ENCODE data around the gene RET.

RET gene

GRCh38 chr10:43141421-43141820 is 64.6 kb downstream of the RET start:
- no peak for TF ChIP-seq PBX3 (CRISPR knock-in tag; IDR thresholded peaks at IDR 0.05)
- TF ChIP-seq ZBTB48 (tag by site-specific recombination; IDR thresholded peaks at IDR 0.05), result no peak
- TF ChIP-seq ZNF239 (tag by site-specific recombination; IDR thresholded peaks at IDR 0.05), result no peak
- no peak for TF ChIP-seq ZNF660 (tag by site-specific recombination; IDR thresholded peaks at IDR 0.05)
- no peak for TF ChIP-seq ZNF2 (tag by site-specific recombination; IDR thresholded peaks at IDR 0.05)
- TF ChIP-seq ZNF785 (tag by site-specific recombination; IDR thresholded peaks at IDR 0.05), result no peak
- TF ChIP-seq GLI4 (tag by site-specific recombination; IDR thresholded peaks at IDR 0.05), result no peak
- TF ChIP-seq ZNF610 (tag by site-specific recombination; IDR thresholded peaks at IDR 0.05; ENCODE audit: borderline replicate concordance), result no peak
- TF ChIP-seq KLF17 (tag by site-specific recombination; IDR thresholded peaks at IDR 0.05), result no peak
- TF ChIP-seq ZNF549 (tag by site-specific recombination; IDR thresholded peaks at IDR 0.05), result no peak
- TF ChIP-seq ZNF114 (tag by site-specific recombination; IDR thresholded peaks at IDR 0.05), result no peak
- peaks cover 8% of the 10 kb centered on the region for H3K4me1 ChIP-seq (ENCODE audit: control insufficient read depth, insufficient read depth, low read length)
- no peak overlapping the region for H3K27ac ChIP-seq (ENCODE audit: extremely low read depth, low read depth, low read length)
- H3K36me3 ChIP-seq (ENCODE audit: control insufficient read depth in 2 of 2, insufficient read depth in 1 of 2, low read length in 2 of 2), result no peaks in the 10 kb centered on the region
- no peak overlapping the region for H3K4me3 ChIP-seq (ENCODE audit: low read depth, low read length)
- POLR2A ChIA-PET, result no interaction called here
- H3K9me3 ChIP-seq (ENCODE audit: control insufficient read depth, insufficient read depth, low read depth, low read length), result no peaks in the 10 kb centered on the region
- CTCF ChIA-PET, result interaction anchor here (0.6 to 1.2 kb wide), 2 partner anchors 9 to 348 kb away, joined by 3 read pairs; no protein-coding TSS in a partner anchor

- H3K4me1 ChIP-seq (ENCODE audit: control insufficient read depth, insufficient read depth, low read length), result peaks cover 3% of the 10 kb centered on the region; the same call in 1 of the 2 replicates
- H3K4me3 ChIP-seq (ENCODE audit: low read depth, low read length), result no peak overlapping the region
- no peak overlapping the region for H3K27ac ChIP-seq (ENCODE audit: extremely low read depth, low read depth, low read length)
- no peaks in the 10 kb centered on the region for H3K36me3 ChIP-seq (ENCODE audit: control insufficient read depth in 2 of 2, insufficient read depth in 1 of 2, low read length in 2 of 2)
- CTCF ChIA-PET, result no interaction called here
- POLR2A ChIA-PET, result no interaction called here
- no peaks in the 10 kb centered on the region for H3K9me3 ChIP-seq (ENCODE audit: control insufficient read depth, insufficient read depth, low read depth, low read length)
- TF ChIP-seq ZNF623 (tag by site-specific recombination; IDR thresholded peaks at IDR 0.05) (no peak), ZNF394 (tag by site-specific recombination; IDR thresholded peaks at IDR 0.05; ENCODE audit: borderline replicate concordance) (no peak), ZNF23 (tag by site-specific recombination; IDR thresholded peaks at IDR 0.05; ENCODE audit: borderline replicate concordance) (no peak), ZNF571 (tag by site-specific recombination; IDR thresholded peaks at IDR 0.05) (no peak), ZNF341 (tag by site-specific recombination; IDR thresholded peaks at IDR 0.05; ENCODE audit: low read depth) (no peak), ZNF555 (tag by site-specific recombination; conservative IDR thresholded peaks at IDR 0.05) (no peak), YY2 (tag by site-specific recombination; IDR thresholded peaks at IDR 0.05) (no peak), ZNF561 (tag by site-specific recombination; IDR thresholded peaks at IDR 0.05; ENCODE audit: borderline replicate concordance) (no peak), ZNF148 (tag by site-specific recombination; IDR thresholded peaks at IDR 0.05; ENCODE audit: borderline replicate concordance) (no peak), ZNF677 (tag by site-specific recombination; IDR thresholded peaks at IDR 0.05) (no peak), ZNF37A (tag by site-specific recombination; IDR thresholded peaks at IDR 0.05) (no peak)
- TF ChIP-seq, protein P1, sequence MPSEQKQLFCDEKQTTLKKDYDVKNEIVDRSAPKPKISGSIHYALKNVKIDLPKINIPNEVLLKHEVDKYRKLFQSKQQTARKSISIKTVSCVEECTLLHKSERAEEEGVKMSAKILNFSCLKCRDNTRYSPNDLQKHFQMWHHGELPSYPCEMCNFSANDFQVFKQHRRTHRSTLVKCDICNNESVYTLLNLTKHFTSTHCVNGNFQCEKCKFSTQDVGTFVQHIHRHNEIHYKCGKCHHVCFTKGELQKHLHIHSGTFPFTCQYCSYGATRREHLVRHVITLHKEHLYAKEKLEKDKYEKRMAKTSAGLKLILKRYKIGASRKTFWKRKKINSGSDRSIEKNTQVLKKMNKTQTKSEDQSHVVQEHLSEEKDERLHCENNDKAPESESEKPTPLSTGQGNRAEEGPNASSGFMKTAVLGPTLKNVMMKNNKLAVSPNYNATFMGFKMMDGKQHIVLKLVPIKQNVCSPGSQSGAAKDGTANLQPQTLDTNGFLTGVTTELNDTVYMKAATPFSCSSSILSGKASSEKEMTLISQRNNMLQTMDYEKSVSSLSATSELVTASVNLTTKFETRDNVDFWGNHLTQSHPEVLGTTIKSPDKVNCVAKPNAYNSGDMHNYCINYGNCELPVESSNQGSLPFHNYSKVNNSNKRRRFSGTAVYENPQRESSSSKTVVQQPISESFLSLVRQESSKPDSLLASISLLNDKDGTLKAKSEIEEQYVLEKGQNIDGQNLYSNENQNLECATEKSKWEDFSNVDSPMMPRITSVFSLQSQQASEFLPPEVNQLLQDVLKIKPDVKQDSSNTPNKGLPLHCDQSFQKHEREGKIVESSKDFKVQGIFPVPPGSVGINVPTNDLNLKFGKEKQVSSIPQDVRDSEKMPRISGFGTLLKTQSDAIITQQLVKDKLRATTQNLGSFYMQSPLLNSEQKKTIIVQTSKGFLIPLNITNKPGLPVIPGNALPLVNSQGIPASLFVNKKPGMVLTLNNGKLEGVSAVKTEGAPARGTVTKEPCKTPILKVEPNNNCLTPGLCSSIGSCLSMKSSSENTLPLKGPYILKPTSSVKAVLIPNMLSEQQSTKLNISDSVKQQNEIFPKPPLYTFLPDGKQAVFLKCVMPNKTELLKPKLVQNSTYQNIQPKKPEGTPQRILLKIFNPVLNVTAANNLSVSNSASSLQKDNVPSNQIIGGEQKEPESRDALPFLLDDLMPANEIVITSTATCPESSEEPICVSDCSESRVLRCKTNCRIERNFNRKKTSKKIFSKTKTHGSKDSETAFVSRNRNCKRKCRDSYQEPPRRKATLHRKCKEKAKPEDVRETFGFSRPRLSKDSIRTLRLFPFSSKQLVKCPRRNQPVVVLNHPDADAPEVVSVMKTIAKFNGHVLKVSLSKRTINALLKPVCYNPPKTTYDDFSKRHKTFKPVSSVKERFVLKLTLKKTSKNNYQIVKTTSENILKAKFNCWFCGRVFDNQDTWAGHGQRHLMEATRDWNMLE (tag by site-specific recombination; conservative IDR thresholded peaks at IDR 0.05; ENCODE audit: low read depth), result no peak
- TF ChIP-seq, protein P2, sequence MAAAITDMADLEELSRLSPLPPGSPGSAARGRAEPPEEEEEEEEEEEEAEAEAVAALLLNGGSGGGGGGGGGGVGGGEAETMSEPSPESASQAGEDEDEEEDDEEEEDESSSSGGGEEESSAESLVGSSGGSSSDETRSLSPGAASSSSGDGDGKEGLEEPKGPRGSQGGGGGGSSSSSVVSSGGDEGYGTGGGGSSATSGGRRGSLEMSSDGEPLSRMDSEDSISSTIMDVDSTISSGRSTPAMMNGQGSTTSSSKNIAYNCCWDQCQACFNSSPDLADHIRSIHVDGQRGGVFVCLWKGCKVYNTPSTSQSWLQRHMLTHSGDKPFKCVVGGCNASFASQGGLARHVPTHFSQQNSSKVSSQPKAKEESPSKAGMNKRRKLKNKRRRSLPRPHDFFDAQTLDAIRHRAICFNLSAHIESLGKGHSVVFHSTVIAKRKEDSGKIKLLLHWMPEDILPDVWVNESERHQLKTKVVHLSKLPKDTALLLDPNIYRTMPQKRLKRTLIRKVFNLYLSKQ (tag by site-specific recombination; IDR thresholded peaks at IDR 0.05; ENCODE audit: borderline replicate concordance), result no peak
These were observed 68.4 kb downstream of the RET start for GRCh38 chr10:43145311-43145710.

Measured in HEK293 (cell line).